HTERT RPE-1 (cell line): ENCODE data around the gene POLDIP3.
"Not testable (repeated sequence)": the region's sequence is repeated elsewhere in the genome, so short reads cannot be mapped to it uniquely, and the experiment has no call there.

Experiments used
- in situ Hi-C: fragments of 300-500 bp; cut with MboI; formaldehyde crosslinking; loops from 4 replicates; pipeline ENCODE4 v1.14.3; 2020; ENCODE audit warnings: low sequenced_read_pairs

POLDIP3 gene

DNA sequence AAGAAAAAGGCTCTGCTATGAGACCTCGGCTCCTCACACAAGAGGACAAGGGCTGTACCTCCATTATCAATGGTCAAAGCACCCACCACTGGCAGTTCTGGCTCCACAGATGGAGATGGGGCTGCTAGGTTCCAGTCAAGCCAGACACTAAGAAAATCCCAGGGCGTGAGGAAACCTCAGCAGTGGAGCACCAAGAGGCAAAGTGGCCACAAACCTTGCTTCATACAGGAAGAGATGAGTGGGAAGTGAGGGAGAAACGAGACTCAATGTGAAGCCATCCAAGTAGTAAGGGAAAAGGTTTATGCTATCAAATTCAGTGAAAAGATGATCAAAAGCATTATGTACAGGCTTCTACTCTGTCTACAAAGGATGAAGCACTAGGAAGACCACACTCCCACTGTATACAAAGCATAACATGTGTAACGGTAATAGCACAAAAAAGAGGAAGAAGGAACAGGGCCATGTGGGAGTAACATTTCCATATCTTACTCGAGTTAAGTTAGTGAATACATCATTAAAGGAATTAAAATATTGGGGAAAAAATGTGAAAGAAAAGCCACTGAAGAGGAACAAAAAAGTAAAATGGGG, 27.0 kb downstream of the POLDIP3 start:
- in situ Hi-C loops = no loop called here

DNA sequence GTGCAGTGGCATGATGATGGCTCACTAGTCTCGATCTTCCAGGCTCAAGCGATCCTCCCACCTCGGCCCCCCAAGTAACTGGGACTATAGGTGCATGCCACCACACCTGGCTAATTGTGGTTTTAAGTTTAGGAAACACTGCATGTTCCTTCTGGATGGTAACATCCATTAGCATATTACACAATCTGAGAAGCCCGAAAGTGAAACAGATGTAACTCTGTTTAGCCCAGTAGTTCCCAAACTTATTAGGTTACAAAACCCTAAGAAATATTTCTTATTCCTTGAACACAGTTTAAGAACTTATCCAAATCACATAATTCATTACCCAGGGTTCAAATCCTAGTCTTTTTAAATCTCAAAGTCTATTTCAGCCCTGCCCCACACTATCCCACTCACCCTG, 28.3 kb downstream of the POLDIP3 start:
- in situ Hi-C loops = no loop called here

DNA sequence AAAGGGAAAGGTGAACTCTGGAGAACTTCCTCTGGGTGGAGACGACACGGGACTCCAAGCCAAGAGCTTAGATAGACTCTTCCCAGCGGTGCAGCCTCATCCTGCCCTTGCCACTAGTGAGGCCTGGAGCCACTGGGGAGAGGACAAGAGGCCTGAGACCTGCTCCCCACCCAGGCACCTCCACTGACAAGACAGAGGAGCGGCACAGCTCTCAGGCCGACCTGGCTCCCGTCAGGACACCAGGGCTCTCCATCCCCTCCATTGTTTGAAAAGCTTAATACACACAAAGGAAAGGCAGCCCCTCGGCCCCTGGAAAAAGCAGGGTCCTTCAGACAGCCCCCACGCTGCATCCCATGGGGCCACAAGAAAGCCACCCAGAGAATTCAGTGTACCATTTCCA, 29.6 kb downstream of the POLDIP3 start:
- in situ Hi-C loops = no loop called here

DNA sequence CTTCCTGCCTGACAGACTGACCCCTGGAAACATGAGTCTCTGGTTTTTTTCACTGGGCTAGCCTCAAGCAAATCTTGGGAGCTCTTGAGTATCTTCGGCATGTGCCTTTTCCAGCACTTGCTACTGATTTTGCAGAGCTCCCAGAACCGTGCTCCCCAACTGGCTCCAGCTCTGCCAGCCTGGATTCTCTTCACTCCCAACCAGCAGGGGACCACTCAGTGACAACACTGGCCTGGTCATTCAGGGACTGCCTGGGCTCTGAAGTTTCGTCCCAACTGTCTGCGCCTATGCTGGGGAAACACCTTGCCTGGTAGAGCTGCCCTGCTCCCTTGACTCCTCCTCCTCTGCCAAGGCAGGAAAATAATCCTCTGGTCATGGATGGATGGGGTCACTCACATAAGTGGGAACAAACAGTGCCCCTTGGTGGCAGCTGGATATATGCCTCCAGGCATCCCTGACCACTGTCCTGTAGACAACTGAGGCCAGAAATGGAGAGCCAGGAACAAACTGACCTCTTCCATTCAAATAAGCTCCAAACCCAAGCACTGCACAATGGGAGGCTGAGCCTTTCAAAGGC, 30.2 kb downstream of the POLDIP3 start:
- in situ Hi-C loops = no loop called here

DNA sequence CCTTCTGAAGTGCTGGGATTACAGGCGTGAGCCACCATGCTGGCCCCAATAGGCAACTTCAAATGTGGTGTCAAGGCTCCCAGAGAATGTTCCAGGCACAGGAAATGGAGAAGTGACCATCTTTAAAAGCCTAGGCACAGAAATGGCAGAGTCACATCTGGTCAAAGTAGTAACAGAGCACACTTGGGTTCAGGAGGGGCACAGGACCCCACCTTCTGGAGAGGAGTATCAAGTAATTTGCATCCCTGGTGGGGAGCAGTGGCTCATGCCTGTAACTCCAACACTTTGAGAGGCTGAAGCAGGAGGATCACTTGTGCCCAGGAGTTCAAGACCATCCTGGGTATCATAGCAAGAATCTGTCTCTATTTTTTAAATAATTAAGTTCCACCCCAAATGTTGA, 31.7 kb downstream of the POLDIP3 start:
- in situ Hi-C loops = no loop called here

DNA sequence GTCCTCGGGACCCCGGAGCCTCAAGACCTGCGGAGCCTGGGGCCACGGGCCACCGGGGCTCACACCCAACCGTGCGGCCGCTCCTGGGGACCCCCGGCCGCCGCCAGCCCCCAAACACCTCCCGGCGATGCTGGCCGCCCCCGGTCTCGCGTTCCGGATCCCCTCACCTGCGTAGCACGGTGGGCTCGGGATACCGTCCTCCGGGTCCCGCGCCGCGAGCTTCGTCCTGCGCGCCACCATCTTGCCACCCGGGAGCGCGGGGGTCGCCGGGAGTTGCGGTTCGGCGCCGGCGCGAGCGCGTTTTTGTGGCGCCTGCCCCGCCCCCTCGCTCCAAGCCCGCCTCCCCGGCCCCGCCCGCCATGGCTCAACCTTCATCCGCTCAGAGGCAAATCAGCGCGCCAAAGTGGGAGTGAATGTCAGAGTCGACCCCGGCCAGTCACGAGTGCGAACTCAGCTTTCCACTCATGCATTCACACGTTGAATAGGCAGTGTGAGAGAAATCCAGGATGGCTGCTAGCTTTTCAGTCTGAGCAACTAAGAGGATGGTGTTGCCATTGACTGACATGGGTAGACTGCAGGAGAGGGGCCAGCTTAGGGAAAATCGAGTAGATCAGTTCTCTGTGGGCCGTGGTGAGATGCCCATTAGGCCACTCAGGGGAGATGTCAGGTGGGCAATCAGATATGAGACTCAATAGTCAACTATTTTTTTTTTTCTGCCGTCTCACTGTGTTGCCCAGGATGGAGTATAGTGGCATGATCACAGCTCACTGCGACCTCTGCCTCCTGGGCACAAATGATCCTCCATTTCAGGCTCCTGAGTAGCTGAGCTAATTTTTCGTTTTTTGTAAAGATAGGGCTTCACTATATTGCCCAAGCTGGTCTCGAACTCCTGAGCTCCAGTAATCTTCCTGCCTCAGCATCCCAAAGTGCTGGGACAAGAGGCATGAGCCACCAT, 32.6 kb downstream of the POLDIP3 start:
- in situ Hi-C loops = no loop called here

DNA sequence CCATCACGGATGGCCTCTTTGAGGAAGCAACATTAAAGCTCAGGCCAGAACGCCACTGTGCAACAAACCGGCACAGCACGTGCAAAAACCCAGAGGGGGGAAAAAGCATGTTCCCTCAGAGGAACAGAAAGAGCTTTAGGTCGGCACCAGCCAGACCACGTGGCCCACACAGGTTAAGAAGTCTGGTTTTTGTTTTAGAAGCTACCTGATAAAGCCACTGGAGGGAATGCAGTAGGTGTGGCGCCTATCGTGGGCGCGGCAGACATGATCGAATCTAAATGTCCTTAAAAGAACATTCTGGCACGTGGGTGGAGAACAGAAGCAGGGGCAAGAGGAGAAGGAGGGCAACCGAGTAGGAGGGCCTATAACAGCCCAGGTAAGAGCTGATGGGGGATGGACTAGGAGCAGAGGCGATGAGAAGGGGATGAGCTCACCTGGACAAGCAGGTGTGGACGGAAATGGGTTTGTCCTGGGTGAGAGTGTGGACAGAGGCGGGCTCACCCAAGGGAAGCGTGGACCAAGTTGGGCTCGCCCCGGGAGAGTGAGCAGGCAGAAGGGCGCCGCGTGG, 33.4 kb downstream of the POLDIP3 start:
- in situ Hi-C loops = not testable (repeated sequence)

DNA sequence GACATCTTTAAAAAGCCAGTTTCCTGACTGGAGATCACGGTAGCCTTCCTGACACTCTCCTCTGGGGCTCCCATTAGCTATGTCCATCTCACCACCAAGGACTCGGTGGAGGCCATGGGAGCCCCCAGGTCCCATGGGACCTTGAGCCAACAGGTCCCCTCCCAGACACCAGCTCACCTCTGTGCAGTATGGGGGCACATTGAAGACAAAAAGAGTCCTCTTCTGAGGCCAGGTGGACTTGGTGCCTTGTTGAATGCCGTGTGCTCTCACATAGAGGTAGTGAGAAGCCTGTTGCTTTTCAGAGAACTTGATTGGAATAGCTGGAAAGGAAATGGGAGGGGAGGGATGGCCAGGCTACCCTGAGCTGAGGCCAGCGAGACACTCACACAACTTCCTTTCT, 34.6 kb downstream of the POLDIP3 start:
- in situ Hi-C loops = not testable (repeated sequence)

DNA sequence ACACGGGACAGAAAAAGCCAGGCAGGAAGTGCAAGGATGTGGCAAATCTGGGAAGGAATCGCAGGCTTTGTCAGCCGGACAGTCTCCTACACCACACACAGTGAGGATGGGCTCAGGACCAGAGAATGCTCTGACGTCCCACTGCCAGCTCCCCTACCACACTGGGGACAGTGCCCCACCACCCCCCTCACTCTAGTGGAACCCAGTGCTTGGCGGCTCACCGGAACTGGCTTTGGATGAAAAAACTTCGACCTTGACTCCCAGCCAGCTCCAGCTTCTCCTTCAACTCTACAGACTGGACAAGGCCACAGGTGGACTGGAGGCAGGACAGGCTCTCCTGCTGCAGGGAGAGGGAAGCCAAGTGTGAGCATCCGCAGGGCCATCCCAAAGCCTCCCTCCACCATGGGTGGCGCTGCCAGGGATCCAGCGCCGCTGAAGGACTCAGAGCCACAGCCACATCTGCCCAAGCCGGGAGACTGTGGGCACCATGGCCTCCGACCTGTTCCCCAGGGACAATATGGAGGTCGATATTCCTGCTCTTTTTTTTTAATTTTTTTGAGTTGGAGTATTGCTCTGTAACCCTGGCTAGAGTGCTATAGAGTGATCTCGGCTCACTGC, 37.0 kb downstream of the POLDIP3 start:
- in situ Hi-C loops = no loop called here

DNA sequence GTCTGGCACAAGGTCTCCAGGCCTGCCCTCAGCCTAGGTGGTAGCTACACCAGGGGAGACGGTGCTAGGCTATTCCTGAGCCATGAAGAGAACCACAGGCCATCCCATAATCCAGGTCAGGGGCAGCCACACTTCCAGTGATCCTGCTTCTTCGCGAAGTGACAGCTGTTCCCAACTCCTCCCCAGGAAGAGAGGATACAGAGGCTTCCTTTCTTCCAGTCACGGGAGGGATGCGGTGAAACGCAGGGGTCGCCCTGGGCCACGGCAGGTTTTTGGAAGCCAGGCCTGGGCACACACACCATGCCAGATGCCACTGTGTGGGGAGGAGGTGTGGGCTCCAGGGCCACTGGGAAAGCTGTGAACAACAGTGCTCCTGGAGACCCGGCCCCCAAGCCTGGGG, 37.5 kb downstream of the POLDIP3 start:
- in situ Hi-C loops = not testable (repeated sequence)

DNA sequence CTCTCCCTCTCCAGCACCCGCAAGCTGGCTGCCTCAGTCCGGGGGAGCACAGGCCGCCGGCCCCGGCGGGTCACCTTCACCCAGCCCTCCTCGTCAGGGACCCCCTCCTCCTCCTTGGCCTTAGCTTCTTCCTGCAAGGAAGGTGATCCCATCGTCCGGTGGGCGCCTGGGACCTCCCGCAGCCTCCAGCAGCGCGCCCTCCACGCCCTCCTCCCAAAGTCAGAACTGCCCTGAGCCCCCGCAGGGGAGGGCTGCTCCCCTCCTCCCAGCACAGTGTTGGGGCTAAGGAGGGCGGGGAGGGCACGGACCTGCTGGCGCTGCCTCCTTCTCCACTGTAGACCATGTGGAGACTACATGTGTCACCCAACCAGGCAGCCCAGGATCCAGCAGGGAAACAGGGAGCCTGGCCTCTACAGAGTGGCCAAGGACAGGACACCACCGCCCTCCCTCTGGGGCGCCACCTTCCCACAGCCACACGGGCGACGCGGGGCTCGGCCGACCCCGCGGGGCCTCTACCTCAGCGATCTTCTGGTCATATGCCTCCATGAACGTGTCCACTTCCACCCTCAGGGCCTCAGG, 38.6 kb downstream of the POLDIP3 start:
- in situ Hi-C loops = not testable (repeated sequence)

DNA sequence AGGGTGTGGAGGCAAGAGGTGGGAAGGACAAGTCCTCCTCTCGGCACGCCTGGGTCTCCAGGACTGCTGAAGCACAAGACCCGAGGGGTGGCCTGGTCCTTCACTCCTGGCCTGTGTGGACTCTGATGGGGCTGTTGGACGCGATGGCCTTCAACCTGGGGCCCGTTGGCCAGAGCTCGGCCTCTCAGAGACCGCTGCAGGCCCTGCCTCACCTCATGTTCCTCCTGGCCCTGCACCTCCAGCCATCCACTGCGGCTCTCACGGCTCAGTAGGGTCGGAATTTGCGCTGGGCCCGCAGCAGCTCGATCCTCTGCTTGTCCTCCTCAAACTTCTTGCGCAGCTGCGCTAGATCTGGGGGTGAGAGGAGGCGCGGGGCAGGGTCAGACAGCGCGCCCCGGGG, 40.2 kb downstream of the POLDIP3 start:
- in situ Hi-C loops = not testable (repeated sequence)

DNA sequence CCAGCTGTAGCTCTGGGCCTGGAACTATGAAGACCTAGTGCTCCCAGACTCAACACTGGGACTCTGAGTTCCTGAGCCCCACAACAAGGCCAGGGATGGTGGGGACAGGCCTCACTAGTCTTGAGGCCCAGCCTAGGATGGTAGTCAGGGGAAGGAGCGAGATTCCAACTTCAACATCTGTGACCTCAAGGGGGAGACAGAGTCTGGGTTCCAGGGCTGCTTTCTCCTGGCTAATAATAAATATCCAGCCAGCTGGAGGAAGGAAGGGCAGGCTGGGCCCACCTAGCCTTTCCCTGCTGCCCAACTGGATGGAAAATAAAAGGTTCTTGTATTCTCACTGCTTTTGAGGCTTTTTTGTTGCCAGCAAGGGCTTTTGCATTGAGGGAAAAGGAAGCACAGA, 40.6 kb downstream of the POLDIP3 start:
- in situ Hi-C loops = not testable (repeated sequence)

DNA sequence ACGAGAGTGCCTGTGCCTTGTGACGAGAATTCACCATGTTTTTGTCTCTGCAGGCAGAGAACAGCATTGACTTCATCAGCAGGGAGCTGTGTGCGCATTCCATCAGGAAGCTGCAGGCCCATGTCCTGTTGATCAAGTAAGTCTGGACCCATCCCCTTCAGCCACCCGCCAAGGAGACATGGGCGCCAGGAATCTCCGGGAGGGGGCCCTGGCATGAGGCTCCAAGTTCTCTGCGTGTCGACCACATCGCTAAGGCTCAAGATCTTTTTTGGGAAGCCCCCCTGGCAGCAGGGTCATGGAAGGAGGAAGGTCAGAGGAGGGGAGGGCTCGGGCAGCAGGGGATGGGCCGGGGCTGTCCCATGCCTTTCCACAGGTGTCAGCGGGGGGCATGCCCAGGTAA, 43.6 kb downstream of the POLDIP3 start:
- in situ Hi-C loops = not testable (repeated sequence)

DNA sequence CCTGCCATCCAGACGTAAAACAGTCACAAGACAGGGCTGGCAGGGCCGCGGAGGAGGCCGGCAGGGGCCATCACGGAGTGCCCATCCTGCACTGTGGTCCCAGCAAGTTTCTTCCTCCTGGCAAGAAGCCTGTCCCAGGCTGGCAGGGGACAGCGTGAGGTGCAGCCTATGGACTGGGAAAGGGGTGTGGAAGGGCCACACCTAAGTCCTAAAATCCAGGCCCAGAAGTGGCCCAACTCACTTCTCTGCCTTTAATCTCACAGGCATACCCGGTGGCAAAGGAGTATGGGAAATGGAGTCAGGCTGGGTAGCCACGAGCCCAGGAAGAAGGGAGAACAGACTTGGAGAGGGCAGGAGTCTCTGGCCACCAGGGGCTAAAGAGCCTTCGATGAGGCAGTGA, 44.1 kb downstream of the POLDIP3 start:
- in situ Hi-C loops = not testable (repeated sequence)

DNA sequence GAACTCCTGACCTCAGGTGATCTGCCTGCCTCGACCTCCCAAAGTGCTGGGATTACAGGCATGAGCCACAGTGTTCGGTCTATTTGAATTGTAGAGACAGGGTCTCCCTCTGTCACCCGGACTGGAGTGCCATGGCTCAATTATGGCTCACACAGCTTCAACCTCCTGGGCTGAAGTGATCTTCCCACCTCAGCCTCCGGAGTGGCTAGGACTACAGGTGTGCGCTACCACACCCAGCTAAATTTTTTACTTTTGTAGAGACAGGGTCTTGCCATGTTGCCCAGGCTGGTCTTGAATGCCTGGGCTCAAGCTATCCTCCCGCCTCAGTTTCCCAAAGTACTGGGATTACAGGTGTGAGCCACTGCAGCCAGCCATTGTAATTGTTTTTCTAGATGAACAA, 46.7 kb downstream of the POLDIP3 start:
- in situ Hi-C loops = not testable (repeated sequence)

DNA sequence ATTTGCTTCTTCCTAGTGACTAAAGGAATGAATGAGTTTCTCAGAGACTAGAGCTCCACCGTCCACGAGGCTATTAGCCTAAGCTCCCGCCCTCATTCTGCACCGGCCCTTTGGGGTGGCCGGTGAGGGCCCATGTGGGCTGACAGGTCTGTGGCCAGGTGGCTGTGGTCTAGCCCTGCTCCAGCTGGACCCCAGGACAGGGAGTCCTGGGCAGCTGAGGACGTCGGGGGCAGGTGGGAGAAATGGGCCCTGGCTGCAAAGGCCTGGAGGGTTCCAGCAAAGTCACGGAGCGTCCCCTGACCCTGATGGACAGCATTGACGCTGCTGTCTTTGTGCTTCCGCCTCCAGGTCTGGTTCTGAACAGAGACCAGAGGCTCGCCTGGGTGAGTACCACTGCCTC, 48.7 kb downstream of the POLDIP3 start:
- in situ Hi-C loops = no loop called here

DNA sequence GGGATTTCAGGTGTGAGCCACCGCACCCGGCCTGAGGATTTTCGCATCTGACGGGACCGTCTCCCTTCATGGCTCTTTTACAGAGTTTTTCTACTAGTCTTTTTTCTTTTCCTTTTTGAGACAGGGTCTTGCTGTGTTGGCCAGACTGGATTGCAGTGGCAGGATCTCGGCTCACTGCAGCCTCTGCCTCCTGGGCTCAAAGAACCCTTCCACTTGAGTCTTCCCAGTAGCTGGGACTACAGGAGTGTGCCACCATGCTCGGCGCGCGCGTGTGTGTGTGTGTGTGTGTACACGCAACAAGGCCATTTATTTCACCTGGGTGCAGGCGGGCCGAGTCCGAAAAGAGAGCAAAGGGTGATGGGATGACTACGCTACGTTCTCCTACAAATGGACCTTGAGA, 50.0 kb downstream of the POLDIP3 start:
- in situ Hi-C loops = no loop called here

DNA sequence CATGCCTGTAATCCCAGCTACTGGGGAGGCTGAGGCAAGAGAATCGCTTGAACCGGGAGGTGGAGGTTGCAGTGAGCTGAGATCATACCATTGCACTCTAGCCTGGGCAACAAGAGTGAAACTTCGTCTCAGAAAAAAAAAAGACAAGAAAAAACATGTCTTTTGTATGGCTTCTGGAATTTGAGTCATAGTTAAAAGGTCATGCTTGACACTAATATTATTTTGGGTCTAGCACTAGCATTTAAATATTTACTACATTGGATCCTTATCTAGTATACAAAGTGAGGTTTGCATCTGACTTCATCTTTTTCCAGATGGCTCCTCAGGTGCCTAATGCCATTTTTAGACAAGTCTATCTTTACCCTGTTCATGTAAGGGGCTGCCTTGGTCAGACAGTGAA, 50.7 kb downstream of the POLDIP3 start:
- in situ Hi-C loops = not testable (repeated sequence)

DNA sequence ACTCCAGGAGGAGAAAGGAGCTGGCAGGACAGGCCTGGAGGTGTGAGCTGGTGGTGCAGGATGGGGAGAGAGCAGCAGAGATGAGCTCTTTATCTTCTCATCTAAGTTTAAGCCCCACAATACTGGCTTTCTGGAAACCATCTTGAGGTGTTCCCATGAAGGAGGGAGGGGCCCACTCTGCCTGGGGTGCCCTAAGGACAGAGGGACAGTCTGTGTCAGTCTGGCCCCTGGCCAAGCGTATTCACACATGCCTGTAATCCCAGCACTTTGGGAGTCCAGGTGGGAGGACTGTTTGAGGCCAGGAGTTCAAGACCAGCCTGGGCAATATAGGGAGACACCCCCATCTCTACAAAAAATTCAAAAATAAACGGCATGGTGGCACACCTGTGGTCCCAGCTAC, 52.0 kb downstream of the POLDIP3 start:
- in situ Hi-C loops = no loop called here

DNA sequence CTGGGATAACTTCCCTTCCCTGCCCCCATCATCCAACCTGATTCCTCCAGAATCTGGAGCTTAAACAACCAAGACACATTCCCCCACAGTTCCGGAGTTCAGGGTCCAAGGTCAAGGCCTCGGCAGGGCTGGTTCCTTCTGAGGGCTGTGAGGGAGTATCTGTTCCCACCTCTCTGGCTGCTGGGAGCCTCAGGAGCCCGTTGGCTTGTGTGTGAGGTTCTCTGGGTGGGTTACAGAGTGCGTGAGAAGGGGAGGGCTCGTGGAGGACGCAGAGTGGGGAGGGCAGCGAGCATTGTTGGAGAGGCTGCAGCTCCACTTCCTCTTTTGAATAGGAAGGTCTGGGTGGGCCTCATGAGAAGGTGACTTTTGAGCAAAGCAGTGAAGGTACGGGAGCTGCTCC, 52.4 kb downstream of the POLDIP3 start:
- in situ Hi-C loops = no loop called here
